NCI-H510A treated with DMSO at 0.1 percent for 48 hours (cell line): ENCODE results near the gene ALX1.

Source experiments
- DNase-seq: peaks from one replicate; lab custom pipeline; 2025; lab: John Stamatoyannopoulos, UW

The ALX1 gene

GRCh38 chr12:85301051-85301450, 21.0 kb downstream of the ALX1 start:
- no peak for DNase-seq

GRCh38 chr12:85308374-85308773, 28.4 kb downstream of the ALX1 start:
- DNase-seq, result no peak

- no peak for DNase-seq
These were observed 29.1 kb downstream of the ALX1 start for GRCh38 chr12:85309125-85309566.

- no peak for DNase-seq
These were observed 30.0 kb downstream of the ALX1 start for GRCh38 chr12:85310025-85310424.

GRCh38 chr12:85310456-85311076, 30.5 kb downstream of the ALX1 start:
- DNase-seq, result no peak

- DNase-seq, result peak; percentile 48
These were observed 38.0 kb downstream of the ALX1 start for GRCh38 chr12:85317866-85318636.

- no peak for DNase-seq
These were observed 42.7 kb downstream of the ALX1 start for GRCh38 chr12:85322715-85323114.

GRCh38 chr12:85325442-85325841, 45.4 kb downstream of the ALX1 start:
- no peak for DNase-seq

GRCh38 chr12:85329913-85330312, 49.9 kb downstream of the ALX1 start:
- DNase-seq, result no peak

- DNase-seq, result no peak
These were observed 68.8 kb downstream of the ALX1 start for GRCh38 chr12:85348779-85349178.

- DNase-seq, result no peak
These were observed 70.3 kb downstream of the ALX1 start for GRCh38 chr12:85350356-85350755.
